ENCODE measurements around the gene SLC22A23. TPM values are rescaled to one million over a fixed set of nuclear protein-coding genes. Genes with fewer than 3 reads are reported as not detected.

The SLC22A23 gene
- total and polyA plus RNA-seq, 4 donors = 4.9 to 45.4 (median 19.7) TPM

DNA sequence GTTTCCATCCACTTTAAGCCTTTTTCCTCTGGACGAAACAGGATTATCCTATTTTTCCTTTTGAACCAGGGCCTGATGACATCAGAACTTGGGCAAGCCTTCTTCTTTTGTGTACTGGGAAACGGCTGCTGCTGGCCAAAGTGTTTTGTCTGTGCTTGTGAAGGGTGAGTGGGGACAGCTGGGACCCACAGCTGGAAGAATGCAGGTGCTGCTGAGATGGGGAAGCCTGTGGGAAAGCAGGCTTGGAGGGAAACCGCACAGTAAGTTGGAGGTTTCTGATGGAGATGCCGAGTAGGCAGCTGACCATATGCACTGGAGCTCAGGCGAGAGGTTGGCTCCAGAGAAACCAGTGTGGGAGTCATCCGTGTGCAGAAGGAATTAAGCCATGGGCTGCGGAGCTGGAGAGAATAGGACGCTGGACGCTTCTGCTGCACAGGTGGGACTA is 206.6 kb downstream of the SLC22A23 start:
- DNase-seq (ENCODE audit: low spot score) = no peak
- Histone ChIP-seq H3K9me3 (ENCODE audit: control insufficient read depth in 4 of 4, low read length in 3 of 4) (no peaks in the 10 kb centered on the region), H3K27ac (ENCODE audit: low read depth in 1 of 2, low read length in 2 of 2) (no peak overlapping the region), H3K9ac (ENCODE audit: low read depth in 1 of 2, low read length in 2 of 2) (no peak overlapping the region), H3K4me1 (ENCODE audit: control insufficient read depth in 4 of 4, insufficient read depth in 4 of 4, low read length in 3 of 4) (peaks cover 0 to 7% (median 7%) of the 10 kb centered on the region in 4 donors), H3K36me3 (ENCODE audit: control insufficient read depth in 4 of 4, insufficient read depth in 3 of 4, low read depth in 1 of 4, low read length in 3 of 4) (no peaks in the 10 kb centered on the region), H3K4me3 (ENCODE audit: low read depth in 1 of 3, low read length in 3 of 3) (no peak overlapping the region), H3K27me3 (ENCODE audit: control insufficient read depth in 4 of 4, insufficient read depth in 4 of 4, low read length in 3 of 4) (no peaks in the 10 kb centered on the region)
- TF ChIP-seq RAD21 (IDR thresholded peaks at IDR 0.05) = no peak
- no peak for TF ChIP-seq HNF4A (conservative IDR thresholded peaks at IDR 0.05)
- no peak for TF ChIP-seq EGR1 (IDR thresholded peaks at IDR 0.05; ENCODE audit: low read depth in 2 of 2)
- no peak for TF ChIP-seq JUND (IDR thresholded peaks at IDR 0.05)
- no peak for TF ChIP-seq NR2F2 (IDR thresholded peaks at IDR 0.05)
- TF ChIP-seq YY1 (IDR thresholded peaks at IDR 0.05) = no peak
- no peak for TF ChIP-seq FOXA2 (IDR thresholded peaks at IDR 0.05)
- TF ChIP-seq TAF1 (conservative IDR thresholded peaks at IDR 0.05) = no peak
- no peak for TF ChIP-seq ATF3 (IDR thresholded peaks at IDR 0.05)
- no peak for TF ChIP-seq MAX (IDR thresholded peaks at IDR 0.05)
- TF ChIP-seq, protein P1, sequence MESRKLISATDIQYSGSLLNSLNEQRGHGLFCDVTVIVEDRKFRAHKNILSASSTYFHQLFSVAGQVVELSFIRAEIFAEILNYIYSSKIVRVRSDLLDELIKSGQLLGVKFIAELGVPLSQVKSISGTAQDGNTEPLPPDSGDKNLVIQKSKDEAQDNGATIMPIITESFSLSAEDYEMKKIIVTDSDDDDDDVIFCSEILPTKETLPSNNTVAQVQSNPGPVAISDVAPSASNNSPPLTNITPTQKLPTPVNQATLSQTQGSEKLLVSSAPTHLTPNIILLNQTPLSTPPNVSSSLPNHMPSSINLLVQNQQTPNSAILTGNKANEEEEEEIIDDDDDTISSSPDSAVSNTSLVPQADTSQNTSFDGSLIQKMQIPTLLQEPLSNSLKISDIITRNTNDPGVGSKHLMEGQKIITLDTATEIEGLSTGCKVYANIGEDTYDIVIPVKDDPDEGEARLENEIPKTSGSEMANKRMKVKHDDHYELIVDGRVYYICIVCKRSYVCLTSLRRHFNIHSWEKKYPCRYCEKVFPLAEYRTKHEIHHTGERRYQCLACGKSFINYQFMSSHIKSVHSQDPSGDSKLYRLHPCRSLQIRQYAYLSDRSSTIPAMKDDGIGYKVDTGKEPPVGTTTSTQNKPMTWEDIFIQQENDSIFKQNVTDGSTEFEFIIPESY (IDR thresholded peaks at IDR 0.05) = no peak
- no peak for TF ChIP-seq GABPA (IDR thresholded peaks at IDR 0.05 in 1 of 2, conservative IDR thresholded peaks at IDR 0.05 in 1 of 2)
- TF ChIP-seq, protein P2, sequence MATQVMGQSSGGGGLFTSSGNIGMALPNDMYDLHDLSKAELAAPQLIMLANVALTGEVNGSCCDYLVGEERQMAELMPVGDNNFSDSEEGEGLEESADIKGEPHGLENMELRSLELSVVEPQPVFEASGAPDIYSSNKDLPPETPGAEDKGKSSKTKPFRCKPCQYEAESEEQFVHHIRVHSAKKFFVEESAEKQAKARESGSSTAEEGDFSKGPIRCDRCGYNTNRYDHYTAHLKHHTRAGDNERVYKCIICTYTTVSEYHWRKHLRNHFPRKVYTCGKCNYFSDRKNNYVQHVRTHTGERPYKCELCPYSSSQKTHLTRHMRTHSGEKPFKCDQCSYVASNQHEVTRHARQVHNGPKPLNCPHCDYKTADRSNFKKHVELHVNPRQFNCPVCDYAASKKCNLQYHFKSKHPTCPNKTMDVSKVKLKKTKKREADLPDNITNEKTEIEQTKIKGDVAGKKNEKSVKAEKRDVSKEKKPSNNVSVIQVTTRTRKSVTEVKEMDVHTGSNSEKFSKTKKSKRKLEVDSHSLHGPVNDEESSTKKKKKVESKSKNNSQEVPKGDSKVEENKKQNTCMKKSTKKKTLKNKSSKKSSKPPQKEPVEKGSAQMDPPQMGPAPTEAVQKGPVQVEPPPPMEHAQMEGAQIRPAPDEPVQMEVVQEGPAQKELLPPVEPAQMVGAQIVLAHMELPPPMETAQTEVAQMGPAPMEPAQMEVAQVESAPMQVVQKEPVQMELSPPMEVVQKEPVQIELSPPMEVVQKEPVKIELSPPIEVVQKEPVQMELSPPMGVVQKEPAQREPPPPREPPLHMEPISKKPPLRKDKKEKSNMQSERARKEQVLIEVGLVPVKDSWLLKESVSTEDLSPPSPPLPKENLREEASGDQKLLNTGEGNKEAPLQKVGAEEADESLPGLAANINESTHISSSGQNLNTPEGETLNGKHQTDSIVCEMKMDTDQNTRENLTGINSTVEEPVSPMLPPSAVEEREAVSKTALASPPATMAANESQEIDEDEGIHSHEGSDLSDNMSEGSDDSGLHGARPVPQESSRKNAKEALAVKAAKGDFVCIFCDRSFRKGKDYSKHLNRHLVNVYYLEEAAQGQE (IDR thresholded peaks at IDR 0.05) = no peak
- TF ChIP-seq RXRA (IDR thresholded peaks at IDR 0.05) = no peak
- TF ChIP-seq SP1 (IDR thresholded peaks at IDR 0.05) = no peak
- no peak for TF ChIP-seq HNF4G (IDR thresholded peaks at IDR 0.05)
- 93% methylated on average over 9 of the region's 9 CpGs for WGBS

DNA sequence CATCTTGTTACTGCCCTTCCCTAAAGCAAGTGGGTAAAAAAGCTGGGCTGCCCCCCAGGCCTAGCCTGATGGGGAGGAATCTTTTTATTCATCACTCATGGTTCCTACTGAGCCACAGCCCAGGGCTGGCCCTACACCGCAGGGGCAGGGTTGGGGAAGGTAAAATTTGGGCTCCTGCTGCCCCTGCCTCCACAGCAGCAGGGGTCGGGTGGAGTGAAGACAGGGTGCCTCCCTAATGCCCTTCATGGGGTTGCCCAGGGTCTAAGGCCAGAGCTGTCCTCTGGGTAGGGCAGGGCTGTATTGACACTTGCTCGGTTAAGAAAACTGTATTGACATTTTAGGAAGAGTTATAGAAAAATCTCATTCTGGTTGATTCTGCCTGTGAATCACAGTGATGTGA is 207.0 kb downstream of the SLC22A23 start:
- 96% methylated on average over 3 of the region's 3 CpGs for WGBS
- no peak for TF ChIP-seq MAX (IDR thresholded peaks at IDR 0.05)
- TF ChIP-seq GABPA (IDR thresholded peaks at IDR 0.05 in 1 of 2, conservative IDR thresholded peaks at IDR 0.05 in 1 of 2) = no peak
- TF ChIP-seq FOXA1 (IDR thresholded peaks at IDR 0.05) = no peak
- TF ChIP-seq RAD21 (IDR thresholded peaks at IDR 0.05) = no peak
- no peak for TF ChIP-seq HNF4G (IDR thresholded peaks at IDR 0.05)
- no peaks in the 10 kb centered on the region for H3K27me3 ChIP-seq (ENCODE audit: control insufficient read depth in 4 of 4, insufficient read depth in 4 of 4, low read length in 3 of 4)

More for the DNA sequence above, 207.0 kb downstream of the SLC22A23 start:
- H3K27ac ChIP-seq (ENCODE audit: low read depth in 1 of 2, low read length in 2 of 2) = no peak overlapping the region
- H3K4me1 ChIP-seq (ENCODE audit: control insufficient read depth in 4 of 4, insufficient read depth in 4 of 4, low read length in 3 of 4) = peaks cover 0 to 9% (median 7%) of the 10 kb centered on the region in 4 donors
- no peaks in the 10 kb centered on the region for H3K9me3 ChIP-seq (ENCODE audit: control insufficient read depth in 4 of 4, low read length in 3 of 4)
- no peaks in the 10 kb centered on the region for H3K36me3 ChIP-seq (ENCODE audit: control insufficient read depth in 4 of 4, insufficient read depth in 3 of 4, low read depth in 1 of 4, low read length in 3 of 4)
- no peak overlapping the region for H3K4me3 ChIP-seq (ENCODE audit: low read depth in 1 of 3, low read length in 3 of 3)
- H3K9ac ChIP-seq (ENCODE audit: low read depth in 1 of 2, low read length in 2 of 2) = no peak overlapping the region
- DNase-seq (ENCODE audit: low spot score) = no peak
